GM10266 (cell line): ENCODE data around the gene GPR55.

Experiments
- DNase-seq: peaks from one replicate; pipeline ENCODE4 v3.0.0; 2012; ENCODE audit errors: extremely low spot score
- TF ChIP-seq, protein P1 (sequence below): IDR thresholded peaks from 2 replicates; pipeline ENCODE4 v1.5.1; 2012; ENCODE audit warnings: mild to moderate bottlenecking, low read depth; ENCODE audit not compliant: control insufficient read depth, insufficient read depth; ENCODE audit errors: missing control alignments

GPR55 gene

DNA sequence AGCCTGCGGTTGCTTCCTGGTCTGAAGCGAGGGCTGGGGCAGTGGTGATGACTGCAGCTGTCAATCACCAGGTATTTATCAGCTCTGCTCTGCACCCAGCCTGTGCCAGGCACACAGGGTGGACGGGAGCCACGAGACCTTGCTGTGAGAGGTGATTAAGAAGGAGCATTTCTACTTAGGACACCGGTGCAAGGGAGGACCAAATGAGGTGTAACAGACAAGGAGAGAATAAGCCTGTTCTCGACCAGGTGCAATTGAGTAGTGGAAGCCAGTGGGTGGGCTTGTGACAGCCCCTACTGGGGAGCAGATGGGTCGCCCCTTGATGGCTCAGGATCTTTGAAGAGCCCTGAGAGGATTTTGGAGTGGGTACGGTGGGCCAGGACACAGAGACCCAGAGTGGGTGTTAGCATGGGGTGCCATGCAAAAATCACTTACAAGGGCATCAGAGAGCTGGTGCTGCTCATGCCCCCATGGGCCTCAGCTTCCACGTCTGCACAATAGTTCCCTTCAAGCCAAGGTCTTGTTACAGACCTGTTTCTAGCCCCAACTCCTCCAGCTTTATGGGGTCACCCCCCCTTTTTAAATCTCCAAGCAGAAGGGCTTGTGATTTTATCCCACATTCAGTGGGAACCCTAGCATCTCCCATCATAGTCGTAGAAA, 24.6 kb downstream of the GPR55 start:
- TF ChIP-seq, protein P1, sequence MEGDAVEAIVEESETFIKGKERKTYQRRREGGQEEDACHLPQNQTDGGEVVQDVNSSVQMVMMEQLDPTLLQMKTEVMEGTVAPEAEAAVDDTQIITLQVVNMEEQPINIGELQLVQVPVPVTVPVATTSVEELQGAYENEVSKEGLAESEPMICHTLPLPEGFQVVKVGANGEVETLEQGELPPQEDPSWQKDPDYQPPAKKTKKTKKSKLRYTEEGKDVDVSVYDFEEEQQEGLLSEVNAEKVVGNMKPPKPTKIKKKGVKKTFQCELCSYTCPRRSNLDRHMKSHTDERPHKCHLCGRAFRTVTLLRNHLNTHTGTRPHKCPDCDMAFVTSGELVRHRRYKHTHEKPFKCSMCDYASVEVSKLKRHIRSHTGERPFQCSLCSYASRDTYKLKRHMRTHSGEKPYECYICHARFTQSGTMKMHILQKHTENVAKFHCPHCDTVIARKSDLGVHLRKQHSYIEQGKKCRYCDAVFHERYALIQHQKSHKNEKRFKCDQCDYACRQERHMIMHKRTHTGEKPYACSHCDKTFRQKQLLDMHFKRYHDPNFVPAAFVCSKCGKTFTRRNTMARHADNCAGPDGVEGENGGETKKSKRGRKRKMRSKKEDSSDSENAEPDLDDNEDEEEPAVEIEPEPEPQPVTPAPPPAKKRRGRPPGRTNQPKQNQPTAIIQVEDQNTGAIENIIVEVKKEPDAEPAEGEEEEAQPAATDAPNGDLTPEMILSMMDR: no peak
- DNase-seq: no peak

DNA sequence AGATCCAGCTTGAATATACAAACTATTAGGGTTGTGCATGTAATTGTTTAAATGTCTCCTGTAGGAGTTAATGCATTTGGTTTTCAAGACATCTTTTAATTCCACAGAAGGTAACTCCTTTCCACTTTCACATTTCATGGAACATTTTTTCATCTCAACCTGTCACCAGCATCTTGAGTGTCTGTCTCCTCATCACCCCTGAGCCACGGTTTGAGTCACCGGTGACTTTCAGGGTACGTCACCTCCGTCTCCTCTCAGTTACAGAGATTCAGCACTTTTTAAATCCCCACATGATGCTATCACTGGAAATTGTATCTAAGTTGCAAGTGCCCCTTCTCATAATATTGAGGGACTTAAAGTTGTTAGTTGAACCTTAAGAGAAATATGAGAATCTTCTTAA, 25.3 kb downstream of the GPR55 start:
- DNase-seq: no peak
- TF ChIP-seq, protein P1: no peak

DNA sequence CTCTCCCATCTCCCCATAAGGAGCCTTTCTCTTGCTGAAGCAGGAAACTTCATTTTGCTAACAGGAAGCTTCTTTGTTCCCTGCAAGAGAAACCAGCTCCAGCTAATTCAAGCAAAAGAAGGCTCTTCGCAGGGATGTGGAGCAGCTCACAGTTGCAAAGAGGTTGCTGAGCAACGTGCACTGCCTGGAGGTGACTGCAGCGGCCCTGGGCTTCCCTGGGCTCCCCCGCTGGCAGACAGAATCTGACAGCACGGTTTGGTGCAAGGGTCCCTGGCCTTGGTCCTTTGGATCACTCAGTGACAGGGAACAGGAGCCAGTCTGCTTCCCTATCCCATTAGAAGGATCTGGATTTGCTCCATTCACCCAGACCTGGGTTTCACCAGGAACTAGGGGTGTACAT, 25.8 kb downstream of the GPR55 start:
- no peak for DNase-seq
- TF ChIP-seq, protein P1: no peak

DNA sequence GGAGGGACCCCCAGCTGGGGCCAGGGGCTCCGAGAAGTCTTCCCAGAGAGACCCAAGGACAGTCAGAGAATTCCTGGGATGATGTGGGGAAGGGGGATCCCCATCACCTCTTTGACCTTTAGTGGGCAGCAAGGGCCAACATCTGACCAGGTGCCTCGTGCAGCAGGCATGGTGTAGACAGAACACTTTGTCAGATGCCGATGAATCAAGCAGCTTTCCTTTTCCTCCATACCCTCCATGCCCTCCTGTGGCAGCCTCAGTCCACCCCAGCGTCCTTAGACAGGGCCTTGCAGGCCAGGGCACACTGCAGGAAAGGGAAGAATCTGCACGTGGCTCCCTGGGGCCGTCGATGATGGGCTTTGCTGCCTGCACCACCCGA, 26.3 kb downstream of the GPR55 start:
- DNase-seq: no peak
- TF ChIP-seq, protein P1: no peak

DNA sequence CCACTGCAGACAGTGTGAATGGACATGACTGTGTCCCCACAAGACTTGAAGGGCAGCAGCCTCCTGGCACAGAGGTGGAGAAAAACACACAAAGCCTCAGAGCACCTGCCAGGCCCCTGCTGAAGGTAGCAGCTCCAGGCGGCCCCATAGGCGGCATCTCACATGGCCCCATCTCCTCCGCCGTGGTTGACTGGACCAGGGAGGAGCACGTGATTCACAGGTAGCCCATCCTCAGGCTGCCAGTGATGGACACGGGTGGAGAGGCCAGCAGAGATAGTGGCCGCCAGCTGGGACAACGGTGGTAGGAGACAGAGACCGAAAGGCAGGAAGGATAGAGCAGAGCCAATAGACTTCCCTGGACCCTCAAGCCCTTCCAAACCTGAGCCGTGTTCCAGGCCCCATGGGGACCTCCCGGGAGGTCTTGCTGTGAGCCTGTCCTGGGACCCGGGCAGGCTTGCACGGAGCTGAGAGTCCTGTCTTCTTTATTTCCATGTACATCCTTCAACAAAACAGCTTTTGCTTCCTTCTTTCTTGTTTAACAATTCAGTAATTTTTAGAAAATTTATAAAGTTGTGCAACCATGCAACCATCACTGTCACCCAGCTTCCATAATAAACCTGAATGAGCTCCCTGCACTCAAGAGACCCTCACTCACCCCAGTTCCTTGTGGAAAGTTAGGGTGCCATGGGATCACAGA, 26.9 kb downstream of the GPR55 start:
- DNase-seq: no peak

DNA sequence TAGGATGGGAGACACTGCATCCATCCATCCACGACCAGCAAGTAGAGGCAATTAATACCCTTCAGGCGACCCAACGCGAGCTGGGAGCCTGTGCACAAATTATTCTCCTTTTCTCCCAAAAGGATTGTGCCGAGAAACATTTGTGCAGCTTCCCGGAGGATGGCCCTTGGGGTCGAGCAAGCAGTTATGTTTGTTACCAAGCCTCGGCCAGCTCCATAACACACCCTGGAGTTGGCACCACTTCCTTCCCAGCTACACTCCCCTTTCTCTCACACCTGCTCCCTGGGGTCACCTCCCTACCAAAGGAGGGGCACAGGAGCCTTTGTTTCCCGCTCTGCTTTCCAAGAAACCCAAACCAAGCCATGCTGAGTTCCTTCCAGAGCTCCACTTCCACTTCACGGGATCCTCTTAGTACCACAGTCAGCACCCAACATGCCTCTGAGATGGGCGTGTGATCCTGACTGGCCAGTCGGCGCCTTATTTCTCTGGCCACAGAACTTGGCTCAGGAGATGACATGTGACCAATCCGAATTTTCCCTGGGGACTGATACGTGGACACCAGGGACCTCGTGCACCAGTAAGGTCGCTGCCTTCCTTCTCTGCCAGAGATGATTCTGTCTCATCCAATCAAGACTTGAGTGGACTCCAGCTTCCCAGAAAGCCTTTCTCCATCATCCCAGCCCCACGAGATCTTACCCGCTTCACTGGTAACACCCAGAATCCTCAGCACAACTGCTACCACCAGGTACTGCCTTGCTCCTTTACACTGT, 28.5 kb downstream of the GPR55 start:
- TF ChIP-seq, protein P1: no peak
- no peak for DNase-seq

More for the DNA sequence above, 26.9 kb downstream of the GPR55 start:
- TF ChIP-seq, protein P1: no peak
